Testis (tissue), 2 donors: ENCODE data around the gene ETNPPL.

Source experiments
- CTCF ChIP-seq, 3 experiments: fragments of 450-650 bp in 2 of 3; fragments of 200-600 bp in 1 of 3; sonication (generic) in 1 of 3; IDR thresholded peaks; one replicate each; pipeline ENCODE4 v1.5.1; 2016 to 2019; ENCODE audit warnings: antibody characterized with exemption in 3 of 3, mild to moderate bottlenecking in 2 of 3, moderate library complexity in 1 of 3
- POLR2A ChIP-seq: fragments of 450-650 bp; IDR thresholded peaks from one replicate; pipeline ENCODE4 v1.6.1; 2017; ENCODE audit warnings: antibody characterized with exemption, mild to moderate bottlenecking, moderate library complexity

DNA sequence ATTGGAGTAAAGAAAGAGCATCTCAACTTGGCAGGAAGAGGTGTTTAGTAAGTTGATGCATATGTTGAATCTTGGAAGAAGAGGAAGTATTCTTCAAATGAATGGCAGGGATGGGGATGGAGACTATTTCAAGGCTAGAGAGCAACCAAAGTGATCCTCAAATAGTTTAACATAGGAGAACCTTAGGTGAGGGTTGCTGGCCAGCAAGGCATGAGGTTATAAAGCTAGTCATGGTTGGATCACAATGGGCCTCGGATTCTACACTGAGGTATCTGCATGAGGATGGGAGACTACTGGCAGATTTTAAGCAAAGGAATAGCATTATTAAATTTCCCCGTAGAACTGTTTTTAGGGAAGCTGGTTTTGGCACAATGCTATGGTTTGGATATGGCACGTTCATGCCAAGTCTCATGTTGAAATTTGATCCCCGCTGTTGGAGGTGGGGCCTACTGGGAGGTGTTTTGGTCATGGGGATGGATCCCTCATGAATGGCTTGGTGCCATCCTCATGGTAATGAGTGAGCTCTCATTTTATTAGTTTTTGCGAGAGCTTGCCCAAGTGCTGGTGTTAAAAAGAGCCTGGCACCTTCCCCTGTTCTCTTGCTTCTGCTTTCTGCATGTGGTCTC is 41.9 kb upstream of the ETNPPL start:
- TF ChIP-seq CTCF (IDR thresholded peaks at IDR 0.05) (no peak), POLR2A (no peak)
